ENCODE measurements around the gene SLC2A11. TPM values are rescaled to one million over a fixed set of nuclear protein-coding genes. Genes with fewer than 3 reads are reported as not detected.

SLC2A11 gene
- total RNA-seq, 2 experiments from 2014 or later: 8.0 to 8.6 TPM

- no peak for ATAC-seq
- Mint-ChIP-seq H3K36me3 (ENCODE audit: low read depth) (peaks cover 32% of the 10 kb centered on the region), H3K9me3 (no peaks in the 10 kb centered on the region), H3K27ac (peak overlapping the region; percentile 66), H3K4me3 (peak overlapping the region; percentile 94), H3K4me1 (ENCODE audit: low read depth) (peaks cover 18% of the 10 kb centered on the region), H3K27me3 (no peaks in the 10 kb centered on the region)
- TF ChIP-seq CTCF (IDR thresholded peaks at IDR 0.05): no peak
- POLR2A ChIA-PET: interaction anchor here (1.0 to 9.2 kb wide), 3 partner anchors 20 to 264 kb away, joined by 3 to 125 read pairs (median 10); no protein-coding TSS in a partner anchor
- DNase-seq: no peak
- CTCF ChIA-PET: interaction anchor here (0.7 kb wide), 1 partner anchor 35 kb away, joined by 4 read pairs; the partner anchor contains the start of gene SLC2A11
- intact Hi-C loops (cut with micrococcal nuclease): no loop called here
Observed at GRCh38 chr22:23892706-23893105, 35.0 kb downstream of the SLC2A11 start.

GRCh38 chr22:23893121-23893944 lies 35.7 kb downstream of the SLC2A11 start:
- Mint-ChIP-seq H3K27ac (peak overlapping the region; percentile 99), H3K4me3 (peak overlapping the region; percentile 94), H3K4me1 (ENCODE audit: low read depth) (peaks cover 21% of the 10 kb centered on the region), H3K27me3 (no peaks in the 10 kb centered on the region), H3K36me3 (ENCODE audit: low read depth) (peaks cover 35% of the 10 kb centered on the region), H3K9me3 (no peaks in the 10 kb centered on the region)
- intact Hi-C loops (cut with micrococcal nuclease): no loop called here
- POLR2A ChIA-PET: interaction anchor here (0.6 to 9.2 kb wide), 18 partner anchors 9 to 539 kb away, joined by 3 to 125 read pairs (median 4); partner anchors contain the start of gene SLC2A11
- no peak for DNase-seq
- no peak for ATAC-seq
- CTCF ChIA-PET: interaction anchor here (0.7 to 2.0 kb wide), 17 partner anchors 8 to 349 kb away, joined by 3 to 28 read pairs (median 5); partner anchors contain the start of genes CABIN1 and SLC2A11
- TF ChIP-seq CTCF (IDR thresholded peaks at IDR 0.05): no peak

GRCh38 chr22:23893945-23894709 lies 36.5 kb downstream of the SLC2A11 start, which contains the start of gene MIF:
Gene MIF, plus strand, starts transcription at chr22:23894383. Its CDS starts 92 bp downstream, at chr22:23894475.
- H3K27me3 Mint-ChIP-seq: no peaks in the 10 kb centered on the region
- CTCF ChIA-PET: interaction anchor here (0.7 to 2.0 kb wide), 23 partner anchors 9 to 349 kb away, joined by 3 to 28 read pairs (median 5); partner anchors contain the start of genes CABIN1, CHCHD10 and SLC2A11
- no peaks in the 10 kb centered on the region for H3K9me3 Mint-ChIP-seq
- DNase-seq: peak; percentile 96
- H3K27ac Mint-ChIP-seq: peak within 1 kb of the TSS; percentile 99
- intact Hi-C loops (cut with micrococcal nuclease): no loop called here
- peaks cover 21% of the 10 kb centered on the region for H3K4me1 Mint-ChIP-seq (ENCODE audit: low read depth)
- ATAC-seq: peak; percentile 91
- H3K36me3 Mint-ChIP-seq (ENCODE audit: low read depth): peaks cover 36% of the 10 kb centered on the region
- POLR2A ChIA-PET: interaction anchor here (0.6 to 9.2 kb wide), 23 partner anchors 9 to 538 kb away, joined by 3 to 125 read pairs (median 4); partner anchors contain the start of gene SLC2A11
- H3K4me3 Mint-ChIP-seq: peak within 1 kb of the TSS; percentile 94
- peak; percentile 85 for TF ChIP-seq CTCF (IDR thresholded peaks at IDR 0.05)

- peaks cover 42% of the 10 kb centered on the region for H3K36me3 Mint-ChIP-seq (ENCODE audit: low read depth)
- H3K27ac Mint-ChIP-seq: peak overlapping the region; percentile 99
- ATAC-seq: peak; percentile 51
- peak overlapping the region; percentile 94 for H3K4me3 Mint-ChIP-seq
- DNase-seq: peak; percentile 85
- H3K4me1 Mint-ChIP-seq (ENCODE audit: low read depth): peaks cover 21% of the 10 kb centered on the region
- intact Hi-C loops (cut with micrococcal nuclease): no loop called here
- no peaks in the 10 kb centered on the region for H3K27me3 Mint-ChIP-seq
- POLR2A ChIA-PET: interaction anchor here (0.6 to 9.2 kb wide), 13 partner anchors 8 to 262 kb away, joined by 3 to 125 read pairs (median 4); partner anchors contain the start of gene SLC2A11
- peak; percentile 67 for TF ChIP-seq CTCF (IDR thresholded peaks at IDR 0.05)
- CTCF ChIA-PET: interaction anchor here (0.8 to 2.0 kb wide), 21 partner anchors 10 to 348 kb away, joined by 3 to 28 read pairs (median 5); partner anchors contain the start of genes CABIN1, CHCHD10 and SLC2A11
- H3K9me3 Mint-ChIP-seq: no peaks in the 10 kb centered on the region
Observed at GRCh38 chr22:23894710-23895598, 37.3 kb downstream of the SLC2A11 start.

Measured in activated CD8-positive, alpha-beta T cell treated with anti-CD3 and anti-CD28 coated beads for 36 hours (primary cell).